HepG2 (cell line): Measurements from ENCODE around the gene ANKRD52. TPM values are rescaled to one million over a fixed set of nuclear protein-coding genes. Genes with fewer than 3 reads are reported as not detected.
A peak's percentile ranks its signal among the peaks of the same experiment; 100 is the strongest.

ENCODE experiments used
- HIVEP1 ChIP-seq: sonication (generic); formaldehyde crosslinking; IDR thresholded peaks from 2 replicates; pipeline ENCODE4 v1.4.0; 2020; ENCODE audit warnings: mild to moderate bottlenecking, missing genetic modification reagents
- KAT2B ChIP-seq: fragments of 150-350 bp; IDR thresholded peaks from 2 replicates; pipeline ENCODE4 v1.6.1; 2014; ENCODE audit warnings: low read depth, low read length, borderline replicate concordance
- KDM2A ChIP-seq: sonication (generic); formaldehyde crosslinking; IDR thresholded peaks from 2 replicates; pipeline ENCODE4 v1.4.0; 2020; ENCODE audit warnings: low read depth, missing genetic modification reagents, borderline replicate concordance
- KLF12 ChIP-seq: sonication (generic); formaldehyde crosslinking; IDR thresholded peaks from 2 replicates; pipeline ENCODE4 v1.4.0; 2020; ENCODE audit warnings: missing genetic modification reagents, borderline replicate concordance
- MZF1 ChIP-seq: sonication (generic); formaldehyde crosslinking; IDR thresholded peaks from 2 replicates; pipeline ENCODE4 v1.8.1; 2023; ENCODE audit warnings: mild to moderate bottlenecking, missing genetic modification reagents, borderline replicate concordance
- RBM22 ChIP-seq: fragments of 200-400 bp; formaldehyde crosslinking; optimal IDR thresholded peaks from 2 replicates; pipeline ENCODE3; 2017; ENCODE audit warnings: mild to moderate bottlenecking, low read length, moderate library complexity
- SKIL ChIP-seq: sonication (generic); formaldehyde crosslinking; IDR thresholded peaks from 2 replicates; pipeline ENCODE4 v1.8.0; 2022; ENCODE audit warnings: missing genetic modification reagents, mild to moderate bottlenecking, moderate library complexity, borderline replicate concordance
- SNAPC2 ChIP-seq: sonication (generic); formaldehyde crosslinking; IDR thresholded peaks from 2 replicates; pipeline ENCODE4 v1.8.1; 2022; ENCODE audit warnings: mild to moderate bottlenecking, missing genetic modification reagents
- SP140L ChIP-seq: sonication (generic); formaldehyde crosslinking; IDR thresholded peaks from 2 replicates; pipeline ENCODE4 v1.4.0; 2020; ENCODE audit warnings: missing genetic modification reagents, borderline replicate concordance
- SSRP1 ChIP-seq: IDR thresholded peaks from 2 replicates; pipeline ENCODE4 v1.6.1; 2016; ENCODE audit warnings: control low read depth
- SUZ12 ChIP-seq: fragments of 150-350 bp; IDR thresholded peaks from 2 replicates; pipeline ENCODE4 v1.6.1; 2014; ENCODE audit warnings: low read depth, low read length
- TAF15 ChIP-seq: fragments of 200-400 bp; formaldehyde crosslinking; IDR thresholded peaks from one replicate; pipeline ENCODE4 v1.6.1; 2018; ENCODE audit warnings: mild to moderate bottlenecking, low read depth, low read length; ENCODE audit not compliant: poor library complexity, severe bottlenecking
- TARDBP ChIP-seq: sonication (generic); formaldehyde crosslinking; IDR thresholded peaks from 2 replicates; pipeline ENCODE4 v1.8.0; 2022; ENCODE audit warnings: mild to moderate bottlenecking, missing genetic modification reagents
- THAP11 ChIP-seq: IDR thresholded peaks from 2 replicates; pipeline ENCODE4 v1.6.1; 2016; ENCODE audit warnings: missing biosample characterization, missing genetic modification reagents
- YEATS2 ChIP-seq: sonication (generic); formaldehyde crosslinking; IDR thresholded peaks from 2 replicates; pipeline ENCODE4 v1.4.0; 2020; ENCODE audit warnings: missing genetic modification reagents, borderline replicate concordance
- ZBTB21 ChIP-seq: sonication (generic); formaldehyde crosslinking; IDR thresholded peaks from 2 replicates; pipeline ENCODE4 v1.4.0; 2020; ENCODE audit warnings: missing genetic modification reagents
- ZBTB34 ChIP-seq: sonication (generic); formaldehyde crosslinking; IDR thresholded peaks from 2 replicates; pipeline ENCODE4 v1.8.0; 2022; ENCODE audit warnings: mild to moderate bottlenecking, missing genetic modification reagents
- ZFP36 ChIP-seq: fragments of 150-350 bp; IDR thresholded peaks from 2 replicates; pipeline ENCODE4 v1.6.1; 2018; ENCODE audit warnings: borderline replicate concordance, low read length, low read depth; ENCODE audit not compliant: partially characterized antibody
- ZMYM4 ChIP-seq: sonication (generic); formaldehyde crosslinking; IDR thresholded peaks from 2 replicates; pipeline ENCODE4 v1.8.1; 2023; ENCODE audit warnings: mild to moderate bottlenecking, missing genetic modification reagents
- ZNF235 ChIP-seq: sonication (generic); formaldehyde crosslinking; IDR thresholded peaks from 2 replicates; pipeline ENCODE4 v1.8.1; 2023; ENCODE audit warnings: mild to moderate bottlenecking, missing genetic modification reagents, borderline replicate concordance
- ZNF275 ChIP-seq: sonication (generic); formaldehyde crosslinking; IDR thresholded peaks from 2 replicates; pipeline ENCODE4 v1.8.0; 2022; ENCODE audit warnings: missing genetic modification reagents, mild to moderate bottlenecking, inconsistent platforms, borderline replicate concordance
- ZNF335 ChIP-seq: sonication (generic); formaldehyde crosslinking; IDR thresholded peaks from 2 replicates; pipeline ENCODE4 v1.4.0; 2020; ENCODE audit warnings: missing genetic modification reagents
- ZNF501 ChIP-seq: sonication (generic); formaldehyde crosslinking; IDR thresholded peaks from 2 replicates; pipeline ENCODE4 v1.5.1; 2020; ENCODE audit warnings: mild to moderate bottlenecking, moderate library complexity, missing genetic modification reagents
- ZNF567 ChIP-seq: sonication (generic); formaldehyde crosslinking; IDR thresholded peaks from 2 replicates; pipeline ENCODE4 v1.8.1; 2023; ENCODE audit warnings: mild to moderate bottlenecking, missing genetic modification reagents, borderline replicate concordance
- ZNF674 ChIP-seq: sonication (generic); formaldehyde crosslinking; IDR thresholded peaks from 2 replicates; pipeline ENCODE4 v1.5.0; 2020; ENCODE audit warnings: low read depth, mild to moderate bottlenecking, missing genetic modification reagents
- ZNF7 ChIP-seq: IDR thresholded peaks from 2 replicates; pipeline ENCODE4 v1.6.1; 2016; ENCODE audit warnings: missing biosample characterization, missing genetic modification reagents
- ZNF839 ChIP-seq: sonication (generic); formaldehyde crosslinking; IDR thresholded peaks from 2 replicates; pipeline ENCODE4 v1.4.0; 2020; ENCODE audit warnings: missing genetic modification reagents, mild to moderate bottlenecking, borderline replicate concordance
- polyA plus RNA-seq, 8 experiments: library from polyadenylated mRNA; depleted of rRNA in 3 of 8; stranded (reverse) in 7 of 8; unstranded in 1 of 8; fragments of >200 nt; fragmentation: Illumina TruSeq in 4 of 8; extraction: Trizol in 4 of 8; gene quantifications; 2 replicates each; pipeline versions ENCODE4 v1.2.1 to v1.2.3, GENCODE V29; 2011 to 2016; ENCODE audit warnings: low read depth in 4 of 8, missing spikeins in 1 of 8, mixed read lengths in 1 of 8; ENCODE audit not compliant: insufficient read depth in 1 of 8
- total RNA-seq, 5 experiments: library from RNA; depleted of rRNA; stranded (reverse); fragments of >200 nt; fragmentation: Illumina TruSeq; extraction: Trizol; gene quantifications; 2 replicates each; pipeline ENCODE4 v1.2.3, GENCODE V29; 2016; ENCODE audit warnings: low read depth in 1 of 5

Gene ANKRD52
- total and polyA plus RNA-seq, 2 of the 13 experiments (the other 11 are each of a cell fraction or from before 2014, with no cell fraction given), result 7.8 to 9.2 TPM

- TF ChIP-seq KLF12 (CRISPR knock-in tag), result no peak
- TF ChIP-seq ZNF674 (CRISPR knock-in tag), result no peak
- TF ChIP-seq HIVEP1, result no peak
- no peak for TF ChIP-seq ZNF7
- TF ChIP-seq YEATS2 (CRISPR knock-in tag), result peak; percentile 79; the same call in 1 of the 2 replicates
- peak; percentile 69; the same call in 1 of the 2 replicates for TF ChIP-seq TARDBP
- TF ChIP-seq ZNF275 (CRISPR knock-in tag), result 0 out of 2 replicates have a peak, but pooled peaks have one; percentile 5
- no peak for TF ChIP-seq ZBTB34 (CRISPR knock-in tag)
- TF ChIP-seq KDM2A (CRISPR knock-in tag), result peak; percentile 87
- no peak for TF ChIP-seq KAT2B
- TF ChIP-seq THAP11 (CRISPR knock-in tag), result peak; percentile 77
- no peak for TF ChIP-seq SSRP1 (CRISPR knock-in tag)
- TF ChIP-seq ZNF335 (CRISPR knock-in tag), result 0 out of 2 replicates have a peak, but pooled peaks have one; percentile 48
- TF ChIP-seq MZF1 (CRISPR knock-in tag), result 0 out of 2 replicates have a peak, but pooled peaks have one; percentile 60
- TF ChIP-seq SKIL (CRISPR knock-in tag), result no peak
- 0 out of 2 replicates have a peak, but pooled peaks have one; percentile 74 for TF ChIP-seq ZNF567 (CRISPR knock-in tag)
- TF ChIP-seq ZNF235 (CRISPR knock-in tag), result no peak
- TF ChIP-seq ZMYM4 (CRISPR knock-in tag), result no peak
- 0 out of 2 replicates have a peak, but pooled peaks have one; percentile 41 for TF ChIP-seq ZNF839 (CRISPR knock-in tag)
- no peak for TF ChIP-seq ZFP36
- TF ChIP-seq RBM22, result peak; percentile 75
- no peak for TF ChIP-seq SNAPC2 (CRISPR knock-in tag)
- no peak for TF ChIP-seq SUZ12
- TF ChIP-seq ZNF501 (CRISPR knock-in tag), result peak; percentile 91
- TF ChIP-seq ZBTB21 (CRISPR knock-in tag), result no peak
- no peak for TF ChIP-seq SP140L (CRISPR knock-in tag)
- TF ChIP-seq TAF15, result no peak
Measured at GRCh38 chr12:56189918-56190694, 68.1 kb downstream of the ANKRD52 start (continued).
